ENCODE measurements around the gene HEMGN.

HEMGN gene

DNA sequence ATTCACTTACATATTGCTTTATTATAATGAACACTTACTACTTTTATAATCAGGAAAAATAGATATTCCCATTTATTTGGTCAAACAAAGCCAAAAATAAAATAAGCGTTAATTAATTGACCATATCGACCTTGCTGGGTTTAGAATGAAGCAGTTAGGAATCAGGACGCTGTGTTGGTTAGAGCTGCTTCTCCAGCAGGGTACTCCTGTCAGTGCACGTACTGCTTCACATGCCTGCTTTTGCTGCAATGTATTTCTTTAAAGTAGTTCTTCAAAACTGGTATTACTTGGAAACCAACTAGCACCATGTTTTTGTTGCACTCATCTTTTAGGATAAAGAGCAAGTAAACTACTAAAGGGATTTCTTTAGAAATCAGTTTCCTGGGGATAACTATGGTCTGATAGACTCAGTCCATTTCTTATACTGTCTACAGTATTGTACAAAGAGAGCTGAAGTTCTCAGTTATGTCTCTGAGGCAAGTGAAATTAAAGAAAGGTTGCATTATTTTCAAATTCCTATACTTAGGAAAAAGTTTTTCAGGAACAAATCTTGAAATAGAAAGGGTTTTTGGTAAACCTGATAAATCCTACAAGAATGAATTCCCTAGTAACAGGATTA lies 8.9 kb downstream of the HEMGN start:
- no peak for DNase-seq (ENCODE audit: low read depth in 2 of 2)

DNA sequence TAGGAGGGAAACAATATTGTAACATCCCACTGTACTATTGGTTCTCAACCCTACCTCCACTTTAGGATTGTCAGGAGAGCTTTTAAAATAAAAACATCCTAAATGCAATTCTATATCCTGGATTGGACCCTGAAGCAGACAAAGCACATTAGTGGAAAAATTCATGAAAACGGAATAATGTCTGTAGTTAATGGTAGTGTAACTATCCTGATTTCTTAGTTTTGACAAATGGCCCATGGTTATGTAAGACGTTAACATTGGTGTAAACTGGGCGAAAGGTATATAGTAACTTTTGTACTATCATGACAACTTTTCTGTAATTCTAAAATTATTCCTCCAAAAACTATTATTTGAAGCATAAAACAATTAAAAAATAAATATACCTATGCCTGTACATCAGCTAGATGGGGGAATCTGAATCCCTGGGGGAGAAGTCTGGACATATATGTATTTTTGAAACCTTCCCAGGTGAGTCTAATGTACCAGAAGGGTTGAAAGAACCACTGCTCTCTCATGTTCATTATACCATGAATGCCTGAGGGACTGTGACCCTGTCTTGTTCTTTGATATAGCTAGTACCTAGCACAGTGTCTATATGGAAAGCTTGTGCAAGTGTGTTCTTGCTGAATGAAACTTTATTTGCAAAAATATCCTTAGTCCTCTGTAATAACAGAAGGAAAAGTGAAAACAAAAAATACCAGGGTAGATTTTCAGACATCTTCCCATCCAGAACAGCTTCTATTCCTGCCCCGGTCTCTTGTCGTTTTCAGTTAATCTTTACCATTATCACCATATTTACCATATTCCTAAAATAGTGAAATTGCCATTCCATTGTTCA lies 12.3 kb downstream of the HEMGN start:
- DNase-seq (ENCODE audit: low read depth in 2 of 2): no peak

DNA sequence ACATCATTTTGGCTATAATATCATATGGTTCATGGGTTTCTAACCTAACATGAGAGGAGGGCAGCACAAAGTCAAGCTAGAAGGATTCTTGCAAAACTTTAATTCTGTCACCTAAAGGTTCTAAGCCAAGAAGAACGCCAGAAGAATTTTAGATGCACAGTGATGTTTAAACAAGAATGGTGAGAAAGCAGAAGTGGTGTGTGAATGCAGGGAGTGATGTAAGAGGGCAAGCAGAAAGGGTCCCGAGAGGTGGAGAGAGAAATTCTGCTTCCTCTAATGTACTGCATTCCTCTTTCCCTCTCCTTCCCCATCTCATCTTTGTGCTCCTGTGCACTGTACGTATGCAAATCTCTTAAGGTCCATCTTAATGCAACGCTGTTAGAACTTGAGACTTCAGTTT lies 13.6 kb downstream of the HEMGN start:
- DNase-seq (ENCODE audit: low read depth in 2 of 2): no peak

- DNase-seq (ENCODE audit: low read depth in 2 of 2): peak; percentile 53 to 60
These were observed 14.4 kb downstream of the HEMGN start for GRCh38 chr9:97923529-97924108.

- DNase-seq (ENCODE audit: low read depth in 2 of 2): peak; percentile 97 to 98
These were observed 15.8 kb downstream of the HEMGN start, which contains the start of gene TRMO for GRCh38 chr9:97921959-97922724. TSS of gene TRMO (minus strand) at chr9:97922500. CDS start at chr9:97922493, 7 bp downstream.

DNA sequence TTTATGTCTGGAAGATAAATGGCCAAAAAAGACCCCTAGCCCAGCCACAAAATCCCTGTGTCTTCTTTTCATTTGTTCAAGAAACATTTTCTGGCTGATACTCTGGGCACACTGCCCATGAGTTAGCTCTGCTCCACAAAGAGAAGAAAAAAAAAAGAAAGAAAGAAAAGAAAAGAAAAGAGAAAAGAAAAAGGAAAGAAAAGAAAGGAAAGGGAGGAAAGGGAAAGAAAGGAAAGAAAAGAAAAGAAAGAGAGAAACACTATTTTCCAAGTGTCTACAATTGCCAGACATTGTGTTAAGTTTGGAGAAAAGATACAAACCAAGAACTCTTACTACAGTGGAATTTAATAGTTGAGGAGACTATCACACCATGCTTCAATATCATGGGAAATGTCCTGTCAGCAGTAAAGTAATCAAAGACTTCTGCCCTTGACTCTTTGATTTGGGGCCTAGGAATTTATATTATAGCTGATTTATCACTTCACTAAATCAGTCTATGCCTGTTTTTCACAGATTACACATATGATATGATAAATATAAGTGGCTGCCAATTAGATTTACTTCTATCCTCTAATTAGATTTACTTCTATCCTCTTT lies 18.7 kb downstream of the HEMGN start:
- DNase-seq (ENCODE audit: low read depth in 2 of 2): no peak

- DNase-seq (ENCODE audit: low read depth in 2 of 2): no peak
These were observed 19.4 kb downstream of the HEMGN start for GRCh38 chr9:97918611-97919010.

DNA sequence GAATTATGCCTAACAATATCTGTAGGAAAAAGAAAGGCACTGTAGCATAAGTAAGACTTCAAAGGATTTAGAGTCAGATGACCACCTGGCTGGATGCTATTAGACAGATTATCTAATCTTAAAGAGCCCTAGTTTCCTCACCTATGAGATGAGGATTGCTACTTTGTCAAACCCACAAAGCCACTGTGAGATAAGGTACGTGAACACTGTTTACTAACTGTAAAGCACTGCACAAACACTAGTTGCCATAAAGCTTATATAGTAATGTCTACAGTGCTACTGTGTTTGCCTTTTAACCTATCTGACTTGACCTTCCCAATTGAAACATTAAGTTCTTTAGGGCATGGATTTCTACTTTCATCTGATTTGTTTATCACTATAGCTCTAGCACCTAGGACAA lies 26.0 kb downstream of the HEMGN start:
- DNase-seq (ENCODE audit: low read depth in 2 of 2): no peak

DNA sequence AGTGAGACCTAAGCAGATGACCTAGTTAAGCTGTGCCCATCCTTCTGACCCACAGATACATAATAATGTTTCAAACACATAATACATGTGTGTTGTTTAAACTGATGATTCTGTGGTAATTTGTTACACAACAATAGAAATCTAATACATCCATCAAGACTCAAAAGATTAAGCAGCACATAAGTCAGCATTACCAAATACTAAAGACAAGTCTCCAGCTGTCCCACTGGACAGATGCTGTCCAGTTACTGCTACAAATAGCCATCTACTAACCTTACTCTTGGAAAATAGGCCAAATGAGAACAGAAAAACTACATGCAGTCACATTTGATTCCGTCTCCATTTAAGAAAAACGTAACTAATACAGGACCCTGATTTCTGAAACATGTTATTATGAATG lies 26.4 kb downstream of the HEMGN start:
- no peak for DNase-seq (ENCODE audit: low read depth in 2 of 2)

GRCh38 chr9:97910357-97910756 lies 27.6 kb downstream of the HEMGN start:
- no peak for DNase-seq (ENCODE audit: low read depth in 2 of 2)

- no peak for DNase-seq (ENCODE audit: low read depth in 2 of 2)
These were observed 29.3 kb downstream of the HEMGN start for GRCh38 chr9:97908705-97909104.

DNA sequence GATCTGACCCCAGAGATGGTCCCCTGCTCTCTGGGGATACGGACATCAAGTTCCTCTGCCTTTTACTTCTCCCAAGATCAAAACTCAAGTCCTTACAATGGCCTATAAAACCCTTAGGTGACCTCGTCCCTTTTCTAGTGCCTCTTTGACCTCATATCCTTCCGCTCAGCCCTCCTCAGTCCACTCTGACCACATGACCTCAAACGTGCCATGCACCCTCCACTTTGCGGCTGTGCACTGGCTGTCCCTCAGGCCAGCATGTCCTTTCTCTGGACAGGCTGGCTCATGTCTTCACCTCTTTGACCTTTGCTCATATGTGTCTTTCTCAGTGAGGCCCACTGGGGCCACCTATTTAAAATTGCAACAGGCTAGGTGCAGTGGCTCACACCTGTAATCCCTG lies 30.3 kb downstream of the HEMGN start:
- DNase-seq (ENCODE audit: low read depth in 2 of 2): no peak

- DNase-seq (ENCODE audit: low read depth in 2 of 2): no peak
These were observed 30.9 kb downstream of the HEMGN start for GRCh38 chr9:97907046-97907445.

- DNase-seq (ENCODE audit: low read depth in 2 of 2): no peak
These were observed 31.6 kb downstream of the HEMGN start for GRCh38 chr9:97906236-97906831.

- no peak for DNase-seq (ENCODE audit: low read depth in 2 of 2)
These were observed 32.7 kb downstream of the HEMGN start for GRCh38 chr9:97905228-97905627.

DNA sequence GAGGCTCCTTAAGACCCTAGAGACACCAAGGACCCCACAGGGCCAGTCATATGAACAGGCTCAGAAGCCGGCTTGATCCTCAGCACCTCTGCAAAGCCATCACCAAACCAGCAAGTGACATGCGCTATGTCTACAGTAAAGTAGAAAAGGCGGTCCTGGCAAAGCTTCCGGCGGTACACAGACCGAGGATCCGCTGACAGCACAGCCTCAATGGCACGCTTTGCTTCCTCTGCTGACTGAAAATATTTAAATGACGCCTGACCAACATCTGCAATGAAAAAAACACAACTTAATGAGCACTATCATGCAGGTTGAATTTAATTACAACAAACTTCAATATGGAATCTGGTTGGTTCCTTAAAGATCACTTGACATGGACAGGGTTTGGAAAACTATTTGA lies 33.2 kb downstream of the HEMGN start:
- peak in 1 of 2 donors; percentile 22 for DNase-seq (ENCODE audit: low read depth in 2 of 2)

GRCh38 chr9:97903177-97903576 lies 34.8 kb downstream of the HEMGN start:
- DNase-seq (ENCODE audit: low read depth in 2 of 2): no peak

DNA sequence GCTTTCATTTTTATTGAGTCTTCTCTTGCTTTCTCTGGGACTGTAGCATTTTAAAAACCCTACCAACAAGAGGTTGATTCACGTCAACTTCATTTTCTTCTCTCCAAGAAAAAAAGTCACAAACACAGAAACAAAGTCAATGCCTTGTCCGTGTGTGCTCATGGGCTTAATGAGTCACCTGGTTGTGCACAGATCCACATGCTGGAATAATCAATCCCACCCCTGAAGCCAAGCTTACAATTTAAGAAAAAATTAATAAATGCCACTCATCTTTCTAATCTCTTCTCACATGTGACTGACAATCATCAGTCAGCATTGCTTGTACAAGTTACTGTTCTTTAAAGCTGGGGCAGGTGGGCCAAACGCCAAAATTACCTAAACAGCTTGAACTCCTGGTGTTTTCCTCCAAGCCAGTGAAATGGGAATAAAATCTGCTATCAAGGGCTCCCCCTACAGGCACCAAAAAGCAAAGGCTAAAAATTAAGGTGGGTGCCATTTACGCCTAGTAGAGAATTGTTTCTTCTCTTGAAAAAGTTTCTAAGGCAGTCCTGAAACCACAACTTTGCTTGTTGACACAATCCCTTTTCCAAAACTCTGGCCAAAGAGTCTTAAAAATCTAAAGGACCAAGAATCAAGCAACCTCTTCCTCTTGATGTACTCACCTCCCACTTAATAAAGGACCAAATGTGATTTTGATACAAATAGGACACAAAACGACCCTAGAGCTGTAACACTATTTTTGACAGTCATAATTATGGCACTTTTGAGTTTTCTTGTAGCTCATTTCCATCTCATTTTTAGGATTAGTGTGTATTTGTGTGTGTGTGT lies 37.0 kb downstream of the HEMGN start:
- DNase-seq (ENCODE audit: low read depth in 2 of 2): no peak

- DNase-seq (ENCODE audit: low read depth in 2 of 2): no peak
These were observed 37.8 kb downstream of the HEMGN start for GRCh38 chr9:97900103-97900737.
